HG03354 (cell line): Measurements from ENCODE around the gene PCK1.

ENCODE experiments used
- ATAC-seq: cut with Tn5 transposase; IDR thresholded peaks from one replicate; pipeline ENCODE4 v1.9.1; 2021; ENCODE audit warnings: mild to moderate bottlenecking; ENCODE audit not compliant: unreplicated experiment, poor library complexity, severe bottlenecking

Gene PCK1

GRCh38 chr20:57558614-57559288 lies 2.2 kb upstream of the PCK1 start:
- ATAC-seq: no peak

DNA sequence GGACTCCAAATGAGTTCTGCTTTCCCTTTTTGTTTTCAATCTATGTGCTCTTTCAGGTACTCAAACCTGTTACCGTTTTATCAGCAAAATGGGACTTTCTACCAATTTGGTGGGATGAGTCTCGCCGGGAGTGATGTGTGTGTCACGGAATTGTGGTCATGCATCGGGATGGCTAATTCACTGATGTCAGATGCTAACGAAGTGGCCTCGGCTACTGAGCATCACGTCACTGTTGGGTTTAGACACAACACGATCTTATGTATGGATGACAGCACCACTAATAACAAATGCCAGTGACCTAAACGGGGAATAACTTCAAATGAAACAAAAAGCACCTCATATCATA lies 1.6 kb upstream of the PCK1 start:
- no peak for ATAC-seq

- ATAC-seq: no peak
Measured at GRCh38 chr20:57559658-57560553, 1.0 kb upstream of the PCK1 start.

GRCh38 chr20:57561356-57562279 lies 708 bp downstream of the PCK1 start:
- no peak for ATAC-seq

DNA sequence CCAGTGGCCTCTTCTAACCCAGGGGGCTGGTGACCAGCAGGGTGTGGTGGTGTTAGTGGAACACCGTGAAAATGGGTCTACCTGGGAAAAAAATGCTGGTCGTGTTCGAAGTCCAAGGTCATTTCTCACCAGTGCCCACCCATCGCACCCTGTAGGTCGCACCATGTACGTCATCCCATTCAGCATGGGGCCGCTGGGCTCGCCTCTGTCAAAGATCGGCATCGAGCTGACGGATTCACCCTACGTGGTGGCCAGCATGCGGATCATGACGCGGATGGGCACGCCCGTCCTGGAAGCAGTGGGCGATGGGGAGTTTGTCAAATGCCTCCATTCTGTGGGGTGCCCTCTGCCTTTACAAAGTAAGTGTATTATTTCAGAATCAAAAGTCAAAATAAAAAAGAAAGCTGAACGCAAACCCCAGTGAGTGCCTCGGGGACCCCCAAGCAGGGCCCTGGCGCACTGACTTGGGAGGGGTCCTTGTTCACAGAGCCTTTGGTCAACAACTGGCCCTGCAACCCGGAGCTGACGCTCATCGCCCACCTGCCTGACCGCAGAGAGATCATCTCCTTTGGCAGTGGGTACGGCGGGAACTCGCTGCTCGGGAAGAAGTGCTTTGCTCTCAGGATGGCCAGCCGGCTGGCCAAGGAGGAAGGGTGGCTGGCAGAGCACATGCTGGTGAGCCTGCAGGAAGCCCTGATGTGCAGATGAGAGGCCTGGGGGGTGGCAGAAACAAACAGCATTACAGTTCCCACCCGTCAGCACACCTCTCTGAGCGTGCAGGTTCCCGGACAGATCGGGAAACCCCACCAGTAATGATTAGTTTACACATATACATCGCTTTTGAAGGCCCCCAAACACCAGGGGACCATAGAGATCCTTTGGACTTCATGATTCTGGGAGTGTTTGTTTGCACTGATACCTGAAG lies 1.9 kb downstream of the PCK1 start:
- ATAC-seq: no peak

DNA sequence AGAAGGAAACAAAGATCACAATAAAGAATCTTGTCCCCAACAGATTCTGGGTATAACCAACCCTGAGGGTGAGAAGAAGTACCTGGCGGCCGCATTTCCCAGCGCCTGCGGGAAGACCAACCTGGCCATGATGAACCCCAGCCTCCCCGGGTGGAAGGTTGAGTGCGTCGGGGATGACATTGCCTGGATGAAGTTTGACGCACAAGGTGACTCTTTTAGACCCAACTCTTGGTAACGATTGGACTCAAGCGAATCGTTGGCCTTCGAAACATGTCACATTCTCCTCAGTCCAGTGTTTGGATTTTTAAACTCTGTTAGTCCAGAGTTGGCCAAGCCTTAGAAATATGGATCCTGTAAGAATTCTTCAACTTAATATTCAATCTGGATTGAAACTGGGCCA lies 2.6 kb downstream of the PCK1 start:
- ATAC-seq: no peak

DNA sequence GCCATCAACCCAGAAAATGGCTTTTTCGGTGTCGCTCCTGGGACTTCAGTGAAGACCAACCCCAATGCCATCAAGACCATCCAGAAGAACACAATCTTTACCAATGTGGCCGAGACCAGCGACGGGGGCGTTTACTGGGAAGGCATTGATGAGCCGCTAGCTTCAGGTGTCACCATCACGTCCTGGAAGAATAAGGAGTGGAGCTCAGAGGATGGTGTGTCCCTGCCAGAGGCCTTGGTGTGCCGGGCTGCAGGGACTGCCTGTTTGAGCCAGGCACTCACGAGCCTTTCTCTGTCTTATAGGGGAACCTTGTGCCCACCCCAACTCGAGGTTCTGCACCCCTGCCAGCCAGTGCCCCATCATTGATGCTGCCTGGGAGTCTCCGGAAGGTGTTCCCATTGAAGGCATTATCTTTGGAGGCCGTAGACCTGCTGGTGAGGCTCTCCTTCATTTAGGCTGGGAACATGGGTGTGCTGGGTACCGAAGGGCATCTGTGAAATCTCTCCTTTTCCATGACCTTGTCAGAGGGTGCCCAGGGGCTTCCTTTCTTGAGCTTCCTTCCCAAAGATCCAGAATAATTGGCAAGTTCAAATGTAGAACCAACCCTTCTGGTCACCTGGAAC lies 3.4 kb downstream of the PCK1 start:
- no peak for ATAC-seq

DNA sequence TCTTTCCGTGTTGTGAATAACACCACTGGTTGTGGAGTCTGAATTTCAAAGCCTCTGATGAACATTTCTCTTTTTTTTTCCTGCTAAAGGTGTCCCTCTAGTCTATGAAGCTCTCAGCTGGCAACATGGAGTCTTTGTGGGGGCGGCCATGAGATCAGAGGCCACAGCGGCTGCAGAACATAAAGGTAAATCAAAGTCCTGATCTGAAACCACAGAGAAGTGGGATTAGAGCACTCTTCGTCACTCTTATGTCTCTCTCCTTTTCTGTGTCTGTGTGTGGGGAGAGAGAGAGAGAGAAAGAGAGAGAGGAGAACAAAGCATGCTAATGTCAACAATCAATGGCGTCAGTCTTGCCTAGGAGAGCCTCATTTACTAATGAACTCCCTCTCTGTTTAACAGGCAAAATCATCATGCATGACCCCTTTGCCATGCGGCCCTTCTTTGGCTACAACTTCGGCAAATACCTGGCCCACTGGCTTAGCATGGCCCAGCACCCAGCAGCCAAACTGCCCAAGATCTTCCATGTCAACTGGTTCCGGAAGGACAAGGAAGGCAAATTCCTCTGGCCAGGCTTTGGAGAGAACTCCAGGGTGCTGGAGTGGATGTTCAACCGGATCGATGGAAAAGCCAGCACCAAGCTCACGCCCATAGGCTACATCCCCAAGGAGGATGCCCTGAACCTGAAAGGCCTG lies 4.2 kb downstream of the PCK1 start:
- ATAC-seq: no peak

GRCh38 chr20:57566399-57566798 lies 5.5 kb downstream of the PCK1 start:
- ATAC-seq: no peak

GRCh38 chr20:57566803-57567459 lies 6.0 kb downstream of the PCK1 start:
- no peak for ATAC-seq

DNA sequence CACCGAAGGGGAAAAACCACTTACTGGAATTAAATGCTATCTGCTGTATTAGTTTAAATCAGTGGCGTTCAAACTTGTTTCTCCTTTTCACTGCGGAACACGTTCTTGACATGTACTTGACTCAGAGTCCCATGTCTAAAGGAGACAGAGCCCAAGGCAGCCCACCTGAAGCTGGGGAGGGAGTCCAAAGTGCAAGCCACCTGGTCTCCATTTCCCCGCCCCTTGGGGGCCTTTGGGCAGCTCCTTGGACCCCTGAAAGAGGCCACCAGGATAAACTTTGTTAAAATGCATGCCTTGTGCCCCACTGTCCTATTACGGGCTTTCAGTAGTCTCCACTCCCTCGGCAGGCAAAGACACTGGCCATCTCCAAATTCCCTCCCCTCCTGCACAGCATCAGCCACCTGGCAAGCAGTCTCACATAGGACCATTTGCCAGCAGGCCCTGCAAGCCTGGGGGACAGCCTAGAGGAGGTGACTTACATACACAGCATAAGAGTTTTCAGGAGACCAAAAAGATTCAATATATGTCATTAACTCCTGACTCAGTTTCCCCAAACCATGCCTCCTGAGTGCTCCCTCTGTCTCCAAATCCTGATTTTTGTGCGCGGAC lies 6.7 kb downstream of the PCK1 start:
- ATAC-seq: no peak

- no peak for ATAC-seq
Measured at GRCh38 chr20:57568088-57568896, 7.4 kb downstream of the PCK1 start.

- no peak for ATAC-seq
Measured at GRCh38 chr20:57568960-57569359, 8.1 kb downstream of the PCK1 start.

GRCh38 chr20:57570145-57570850 lies 9.4 kb downstream of the PCK1 start:
- ATAC-seq: no peak

GRCh38 chr20:57570920-57571319 lies 10.0 kb downstream of the PCK1 start:
- ATAC-seq: no peak

GRCh38 chr20:57571782-57572416 lies 11.0 kb downstream of the PCK1 start:
- ATAC-seq: no peak
